ENCODE data around the gene PLEKHD1. TPM values are rescaled to one million over a fixed set of nuclear protein-coding genes. Genes with fewer than 3 reads are reported as not detected.

Gene PLEKHD1
- total and polyA plus RNA-seq, 2 donors (not counting 1 experiment from before 2014, with no cell fraction given) = under 0.01 to 0.01 TPM

- peak; percentile 73 for TF ChIP-seq EZH2 (IDR thresholded peaks at IDR 0.05; ENCODE audit: low read length, missing control alignments)
- TF ChIP-seq, protein P1, sequence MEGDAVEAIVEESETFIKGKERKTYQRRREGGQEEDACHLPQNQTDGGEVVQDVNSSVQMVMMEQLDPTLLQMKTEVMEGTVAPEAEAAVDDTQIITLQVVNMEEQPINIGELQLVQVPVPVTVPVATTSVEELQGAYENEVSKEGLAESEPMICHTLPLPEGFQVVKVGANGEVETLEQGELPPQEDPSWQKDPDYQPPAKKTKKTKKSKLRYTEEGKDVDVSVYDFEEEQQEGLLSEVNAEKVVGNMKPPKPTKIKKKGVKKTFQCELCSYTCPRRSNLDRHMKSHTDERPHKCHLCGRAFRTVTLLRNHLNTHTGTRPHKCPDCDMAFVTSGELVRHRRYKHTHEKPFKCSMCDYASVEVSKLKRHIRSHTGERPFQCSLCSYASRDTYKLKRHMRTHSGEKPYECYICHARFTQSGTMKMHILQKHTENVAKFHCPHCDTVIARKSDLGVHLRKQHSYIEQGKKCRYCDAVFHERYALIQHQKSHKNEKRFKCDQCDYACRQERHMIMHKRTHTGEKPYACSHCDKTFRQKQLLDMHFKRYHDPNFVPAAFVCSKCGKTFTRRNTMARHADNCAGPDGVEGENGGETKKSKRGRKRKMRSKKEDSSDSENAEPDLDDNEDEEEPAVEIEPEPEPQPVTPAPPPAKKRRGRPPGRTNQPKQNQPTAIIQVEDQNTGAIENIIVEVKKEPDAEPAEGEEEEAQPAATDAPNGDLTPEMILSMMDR (conservative IDR thresholded peaks at IDR 0.05 in 1 of 2, IDR thresholded peaks at IDR 0.05 in 1 of 2; ENCODE audit: low read depth in 1 of 2, low read length in 2 of 2) = no peak
- Histone ChIP-seq H3K9me3 (ENCODE audit: control insufficient read depth, insufficient read depth, low read depth, low read length) (no peaks in the 10 kb centered on the region), H3K79me2 (ENCODE audit: control insufficient read depth, insufficient read depth, low read length) (no peaks in the 10 kb centered on the region), H2AFZ (ENCODE audit: low read length) (no peak overlapping the region), H3K27ac (ENCODE audit: insufficient read depth, low read length) (no peak overlapping the region), H3K27me3 (ENCODE audit: control insufficient read depth, insufficient read depth, low read length) (peaks cover 48% of the 10 kb centered on the region), H4K20me1 (ENCODE audit: control insufficient read depth, extremely low read depth, insufficient read depth, low read length) (no peaks in the 10 kb centered on the region), H3K4me3 (replicated peaks in 1 of 4; ENCODE audit: control extremely low read depth in 1 of 4, insufficient read depth in 1 of 4, low read depth in 3 of 4, low read length in 4 of 4) (no peak overlapping the region), H3K36me3 (ENCODE audit: control insufficient read depth, insufficient read depth, low read length) (no peaks in the 10 kb centered on the region), H3K9ac (ENCODE audit: insufficient read depth, low read length) (no peak overlapping the region), H3K4me1 (ENCODE audit: control insufficient read depth, extremely low read depth, insufficient read depth, low read length) (no peaks in the 10 kb centered on the region), H3K4me2 (ENCODE audit: extremely low read depth, insufficient read depth, low read length) (peak overlapping the region; percentile 19)
- peak in 1 of 2 donors; percentile 5 for DNase-seq (ENCODE audit: low read depth in 2 of 2)
Observed at GRCh38 chr14:69573831-69574262, 89.3 kb downstream of the PLEKHD1 start.

GRCh38 chr14:69574263-69574953 lies 89.9 kb downstream of the PLEKHD1 start, which contains the start of gene CCDC177:
Gene CCDC177 (minus strand): TSS chr14:69574871. CDS start chr14:69573622, 1,249 bp downstream.
- Histone ChIP-seq H4K20me1 (ENCODE audit: control insufficient read depth, extremely low read depth, insufficient read depth, low read length) (no peaks in the 10 kb centered on the region), H3K4me3 (replicated peaks in 1 of 4; ENCODE audit: control extremely low read depth in 1 of 4, insufficient read depth in 1 of 4, low read depth in 3 of 4, low read length in 4 of 4) (no peak within 1 kb of the TSS), H3K4me1 (ENCODE audit: control insufficient read depth, extremely low read depth, insufficient read depth, low read length) (no peaks in the 10 kb centered on the region), H3K36me3 (ENCODE audit: control insufficient read depth, insufficient read depth, low read length) (no peaks in the 10 kb centered on the region), H3K27ac (ENCODE audit: insufficient read depth, low read length) (no peak within 1 kb of the TSS), H3K9me3 (ENCODE audit: control insufficient read depth, insufficient read depth, low read depth, low read length) (no peaks in the 10 kb centered on the region), H3K4me2 (ENCODE audit: extremely low read depth, insufficient read depth, low read length) (peak within 1 kb of the TSS; percentile 29), H3K9ac (ENCODE audit: insufficient read depth, low read length) (no peak within 1 kb of the TSS), H3K27me3 (ENCODE audit: control insufficient read depth, insufficient read depth, low read length) (peaks cover 46% of the 10 kb centered on the region), H3K79me2 (ENCODE audit: control insufficient read depth, insufficient read depth, low read length) (no peaks in the 10 kb centered on the region), H2AFZ (ENCODE audit: low read length) (no peak within 1 kb of the TSS)
- DNase-seq (ENCODE audit: low read depth in 2 of 2) = peak; percentile 28 to 55
- TF ChIP-seq, protein P1 (conservative IDR thresholded peaks at IDR 0.05 in 1 of 2, IDR thresholded peaks at IDR 0.05 in 1 of 2; ENCODE audit: low read depth in 1 of 2, low read length in 2 of 2) = peak; percentile 94 to 98
- TF ChIP-seq EZH2 (IDR thresholded peaks at IDR 0.05; ENCODE audit: low read length, missing control alignments) = peak; percentile 65

- no peaks in the 10 kb centered on the region for H3K36me3 ChIP-seq (ENCODE audit: control insufficient read depth, insufficient read depth, low read length)
- H3K4me2 ChIP-seq (ENCODE audit: extremely low read depth, insufficient read depth, low read length) = no peak overlapping the region
- no peak for DNase-seq (ENCODE audit: low read depth in 2 of 2)
- no peak overlapping the region for H3K27ac ChIP-seq (ENCODE audit: insufficient read depth, low read length)
- H4K20me1 ChIP-seq (ENCODE audit: control insufficient read depth, extremely low read depth, insufficient read depth, low read length) = no peaks in the 10 kb centered on the region
- no peak overlapping the region for H3K9ac ChIP-seq (ENCODE audit: insufficient read depth, low read length)
- H3K79me2 ChIP-seq (ENCODE audit: control insufficient read depth, insufficient read depth, low read length) = no peaks in the 10 kb centered on the region
- H3K27me3 ChIP-seq (ENCODE audit: control insufficient read depth, insufficient read depth, low read length) = peaks cover 46% of the 10 kb centered on the region
- TF ChIP-seq, protein P1 (conservative IDR thresholded peaks at IDR 0.05 in 1 of 2, IDR thresholded peaks at IDR 0.05 in 1 of 2; ENCODE audit: low read depth in 1 of 2, low read length in 2 of 2) = no peak
- no peak for TF ChIP-seq EZH2 (IDR thresholded peaks at IDR 0.05; ENCODE audit: low read length, missing control alignments)
- no peaks in the 10 kb centered on the region for H3K9me3 ChIP-seq (ENCODE audit: control insufficient read depth, insufficient read depth, low read depth, low read length)
- H2AFZ ChIP-seq (ENCODE audit: low read length) = no peak overlapping the region
- no peaks in the 10 kb centered on the region for H3K4me1 ChIP-seq (ENCODE audit: control insufficient read depth, extremely low read depth, insufficient read depth, low read length)
- no peak overlapping the region for H3K4me3 ChIP-seq (replicated peaks in 1 of 4; ENCODE audit: control extremely low read depth in 1 of 4, insufficient read depth in 1 of 4, low read depth in 3 of 4, low read length in 4 of 4)
Observed at GRCh38 chr14:69574954-69575295, 90.4 kb downstream of the PLEKHD1 start.

All from fibroblast of lung (primary cell).